Sigmoid colon (tissue), 7 donors: Measurements from ENCODE around the gene GDA. TPM values are rescaled to one million over a fixed set of nuclear protein-coding genes. Genes with fewer than 3 reads are reported as not detected.

ENCODE experiments used
- DNase-seq: peaks from one replicate; pipeline ENCODE4 v3.0.0-alpha.2; 2019
- H3K27ac ChIP-seq, 4 donors: fragments of 200-600 bp; sonication (generic); one replicate each; pipeline ENCODE4 v1.5.1; 2016 to 2019; ENCODE audit warnings: mild to moderate bottlenecking in 1 of 4
- H3K27me3 ChIP-seq, 3 donors: fragments of 200-600 bp; sonication (generic); one replicate each; pipeline ENCODE4 v1.5.1; 2019; ENCODE audit warnings: mild to moderate bottlenecking in 1 of 3
- H3K36me3 ChIP-seq, 4 donors: fragments of 200-600 bp; sonication (generic); one replicate each; pipeline ENCODE4 v1.5.1; 2016 to 2019
- H3K4me1 ChIP-seq, 4 donors: fragments of 200-600 bp; sonication (generic); one replicate each; pipeline ENCODE4 v1.5.1; 2017 to 2019
- H3K4me3 ChIP-seq, 4 donors: fragments of 200-600 bp; sonication (generic); one replicate each; pipeline ENCODE4 v1.5.1; 2017 to 2019; ENCODE audit warnings: mild to moderate bottlenecking in 2 of 4, moderate library complexity in 1 of 4
- H3K9me3 ChIP-seq, 4 donors: fragments of 200-600 bp in 3 of 4; sonication (generic) in 3 of 4; one replicate each; pipeline versions ENCODE4 v1.5.1 to v1.6.1; 2013 to 2019
- EP300 ChIP-seq, 4 donors: sonication (generic); formaldehyde crosslinking; IDR thresholded peaks; one replicate each; pipeline ENCODE4 v1.6.1; 2017; ENCODE audit warnings: antibody characterized with exemption in 4 of 4
- POLR2A ChIP-seq, 2 donors: fragments of 450-650 bp; IDR thresholded peaks; one replicate each; pipeline ENCODE4 v1.6.1; 2016; ENCODE audit warnings: antibody characterized with exemption in 2 of 2, mild to moderate bottlenecking in 2 of 2, moderate library complexity in 2 of 2
- POLR2AphosphoS5 ChIP-seq, 4 donors: sonication (generic); formaldehyde crosslinking; IDR thresholded peaks; one replicate each; pipeline ENCODE4 v1.6.1; 2017; ENCODE audit warnings: antibody characterized with exemption in 4 of 4
- WGBS, 2 donors: extraction: QIAGEN DNeasy Blood & Tissue Kit; methylation state at CpG; one replicate each; pipeline ENCODE4 v1.1.7; 2013; 5-methylcytosine and 5-hydroxymethylcytosine counted together
- intact Hi-C: fragments of 100-400 bp; cut with DNase I; formaldehyde crosslinking; loops from one replicate; pipeline ENCODE4 v1.15.1; 2023
- polyA plus RNA-seq, 3 donors: library from polyadenylated mRNA; stranded (reverse); fragments of 200-250 nt; gene quantifications; one replicate each; pipeline ENCODE4 v1.2.3, GENCODE V29; 2013
- total RNA-seq, 4 donors: library from RNA; depleted of rRNA; stranded (reverse); fragments of >200 nt; gene quantifications; one replicate each; pipeline ENCODE4 v1.1.0, GENCODE V29; 2016
- TF ChIP-seq, protein P1 (sequence below), 4 experiments: fragments of 450-650 bp in 3 of 4; fragments of 200-600 bp in 1 of 4; IDR thresholded peaks; one replicate each; pipeline ENCODE4 v1.5.1; 2016 to 2019; ENCODE audit warnings: antibody characterized with exemption in 4 of 4, mild to moderate bottlenecking in 3 of 4, moderate library complexity in 2 of 4
- donor health status: healthy with polysubstance abuse.
- donor health status: Bipolar disorder and iron deficiency.
- donor health status: healthy.

Gene GDA
- total and polyA plus RNA-seq, 7 donors: under 0.01 to 63.1 (median 16.0) TPM; not detected in 2

DNA sequence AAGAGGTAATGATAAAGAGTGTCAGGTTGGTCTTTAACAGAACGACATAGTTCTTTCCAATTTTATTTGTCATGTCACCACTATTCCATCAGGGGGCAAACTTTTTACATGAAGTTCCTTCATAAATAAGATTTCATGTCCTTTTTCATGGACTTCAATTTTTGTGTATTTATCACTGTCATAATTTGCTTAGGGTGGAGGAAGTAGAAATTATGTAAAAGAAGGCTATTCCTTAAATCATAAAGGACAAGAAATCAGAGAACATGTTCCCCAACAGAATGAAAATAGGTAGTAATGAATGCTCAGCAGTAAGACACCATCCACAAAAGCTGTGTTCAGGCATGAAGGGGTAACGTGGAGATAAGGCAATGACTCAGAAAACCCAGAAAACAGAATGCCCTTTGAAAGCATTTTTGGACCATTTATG lies 143.0 kb downstream of the GDA start:
- 8 to 17% methylated on average over 2 of the region's 2 CpGs for WGBS, 2 donors
- Histone ChIP-seq H3K4me1 (peaks cover 0 to 22% (median 12%) of the 10 kb centered on the region in 4 donors), H3K36me3 (no peaks in the 10 kb centered on the region), H3K4me3 (no peak overlapping the region), H3K27me3 (no peaks in the 10 kb centered on the region), H3K9me3 (no peaks in the 10 kb centered on the region), H3K27ac (peak overlapping the region in 1 of 4 donors; percentile 42)
- no peak for TF ChIP-seq POLR2A (IDR thresholded peaks at IDR 0.05)
- TF ChIP-seq, protein P1, sequence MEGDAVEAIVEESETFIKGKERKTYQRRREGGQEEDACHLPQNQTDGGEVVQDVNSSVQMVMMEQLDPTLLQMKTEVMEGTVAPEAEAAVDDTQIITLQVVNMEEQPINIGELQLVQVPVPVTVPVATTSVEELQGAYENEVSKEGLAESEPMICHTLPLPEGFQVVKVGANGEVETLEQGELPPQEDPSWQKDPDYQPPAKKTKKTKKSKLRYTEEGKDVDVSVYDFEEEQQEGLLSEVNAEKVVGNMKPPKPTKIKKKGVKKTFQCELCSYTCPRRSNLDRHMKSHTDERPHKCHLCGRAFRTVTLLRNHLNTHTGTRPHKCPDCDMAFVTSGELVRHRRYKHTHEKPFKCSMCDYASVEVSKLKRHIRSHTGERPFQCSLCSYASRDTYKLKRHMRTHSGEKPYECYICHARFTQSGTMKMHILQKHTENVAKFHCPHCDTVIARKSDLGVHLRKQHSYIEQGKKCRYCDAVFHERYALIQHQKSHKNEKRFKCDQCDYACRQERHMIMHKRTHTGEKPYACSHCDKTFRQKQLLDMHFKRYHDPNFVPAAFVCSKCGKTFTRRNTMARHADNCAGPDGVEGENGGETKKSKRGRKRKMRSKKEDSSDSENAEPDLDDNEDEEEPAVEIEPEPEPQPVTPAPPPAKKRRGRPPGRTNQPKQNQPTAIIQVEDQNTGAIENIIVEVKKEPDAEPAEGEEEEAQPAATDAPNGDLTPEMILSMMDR (IDR thresholded peaks at IDR 0.05): peak; percentile 38 to 77 (median 56)
- no peak for TF ChIP-seq EP300 (IDR thresholded peaks at IDR 0.05)
- DNase-seq: no peak
- intact Hi-C loops: loop anchor here (1.0 kb wide), 1 partner anchor 300 kb away; no protein-coding TSS in a partner anchor

DNA sequence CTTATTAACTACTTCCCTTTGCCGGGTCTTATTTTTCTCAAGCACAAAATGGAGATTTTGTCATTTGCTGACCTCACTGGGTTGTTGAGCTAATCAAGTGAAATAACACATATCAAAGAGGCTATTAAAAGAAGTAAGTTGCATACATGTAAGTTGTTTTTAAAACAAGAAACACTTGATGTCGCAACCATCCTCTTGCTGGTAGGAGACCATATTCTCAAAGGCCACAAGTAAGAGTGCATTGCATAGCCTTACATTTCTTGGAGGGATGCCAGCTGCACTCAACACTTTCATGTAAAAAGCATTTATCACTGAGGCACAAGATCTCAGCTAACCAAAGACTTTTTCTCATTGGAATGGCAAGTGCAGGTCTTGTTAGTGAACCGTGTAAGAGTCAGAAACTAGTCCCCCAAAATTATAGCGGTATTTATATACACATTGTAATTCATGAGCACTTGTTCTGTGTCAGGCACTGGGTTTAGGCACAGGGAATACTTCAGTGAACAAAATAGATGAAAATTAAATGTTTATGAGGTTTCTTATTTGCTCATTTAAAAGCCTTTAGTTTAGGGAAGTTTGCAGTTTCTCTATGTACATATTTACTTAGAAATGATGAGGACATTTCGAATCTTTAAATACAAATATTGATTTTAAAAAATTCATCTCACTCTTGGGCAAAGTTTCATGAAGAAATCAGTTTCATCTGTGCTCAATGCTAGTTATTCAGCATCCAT lies 143.8 kb downstream of the GDA start:
- WGBS, 2 donors: 22 to 61% methylated on average over 5 of the region's 5 CpGs
- H3K4me1 ChIP-seq: peaks cover 0 to 22% (median 13%) of the 10 kb centered on the region in 4 donors
- H3K4me3 ChIP-seq: no peak overlapping the region
- peak in 1 of 4 donors; percentile 10 for TF ChIP-seq POLR2AphosphoS5 (IDR thresholded peaks at IDR 0.05)
- no peak for TF ChIP-seq POLR2A (IDR thresholded peaks at IDR 0.05)
- peak overlapping the region in 1 of 4 donors; percentile 42 for H3K27ac ChIP-seq
- intact Hi-C loops: loop anchor here (1.0 kb wide), 1 partner anchor 299 kb away; no protein-coding TSS in a partner anchor
- no peaks in the 10 kb centered on the region for H3K27me3 ChIP-seq
- DNase-seq: no peak
- no peaks in the 10 kb centered on the region for H3K9me3 ChIP-seq
- H3K36me3 ChIP-seq: no peaks in the 10 kb centered on the region

DNA sequence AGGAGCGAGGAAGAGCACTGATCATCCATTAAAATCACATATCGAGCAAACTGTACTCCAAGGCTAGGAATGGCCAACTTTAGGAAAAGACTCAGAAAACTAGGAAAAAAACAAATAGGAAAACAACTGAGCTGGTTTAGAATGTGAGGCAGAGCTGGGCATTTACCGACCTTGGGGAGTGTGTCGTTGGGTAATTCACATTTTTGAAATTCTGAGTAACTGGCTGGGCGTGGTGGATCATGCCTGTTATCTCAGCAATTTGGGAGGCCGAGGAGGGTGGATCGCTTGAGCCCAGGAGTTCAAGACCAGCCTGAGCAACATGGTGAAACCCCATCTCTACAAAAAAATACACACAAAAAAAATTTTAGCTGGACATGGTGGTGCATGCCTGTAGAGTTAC lies 145.7 kb downstream of the GDA start:
- Histone ChIP-seq H3K27me3 (no peaks in the 10 kb centered on the region), H3K27ac (peak overlapping the region in 1 of 4 donors; percentile 42), H3K9me3 (no peaks in the 10 kb centered on the region), H3K4me3 (no peak overlapping the region), H3K4me1 (peaks cover 0 to 22% (median 13%) of the 10 kb centered on the region in 4 donors), H3K36me3 (no peaks in the 10 kb centered on the region)
- 16 to 68% methylated on average over 7 of the region's 7 CpGs for WGBS, 2 donors
- intact Hi-C loops: no loop called here
- no peak for TF ChIP-seq EP300 (IDR thresholded peaks at IDR 0.05)
- TF ChIP-seq, protein P1 (IDR thresholded peaks at IDR 0.05): no peak
- TF ChIP-seq POLR2AphosphoS5 (IDR thresholded peaks at IDR 0.05): no peak
- TF ChIP-seq POLR2A (IDR thresholded peaks at IDR 0.05): no peak
- no peak for DNase-seq

DNA sequence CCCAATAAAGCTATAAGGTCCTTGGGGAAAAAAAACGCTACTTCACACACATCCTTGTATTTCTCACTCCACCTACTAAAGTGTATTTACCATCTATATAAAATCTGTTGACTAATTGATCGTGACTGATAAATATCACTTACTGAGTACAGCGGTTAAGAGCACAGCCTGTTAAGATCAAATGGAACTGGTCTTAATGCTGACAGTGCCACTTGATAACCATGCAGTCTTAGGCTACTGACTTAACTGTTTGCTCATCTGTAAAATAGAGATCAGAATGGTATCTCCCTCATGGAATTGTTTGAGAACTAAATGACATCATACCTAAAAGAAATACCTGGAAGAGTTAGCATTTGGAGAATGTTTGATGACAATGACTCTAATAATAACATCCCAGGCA lies 148.3 kb downstream of the GDA start:
- Histone ChIP-seq H3K27me3 (no peaks in the 10 kb centered on the region), H3K4me3 (no peak overlapping the region), H3K4me1 (peaks cover 0 to 16% (median 11%) of the 10 kb centered on the region in 4 donors), H3K9me3 (no peaks in the 10 kb centered on the region), H3K36me3 (no peaks in the 10 kb centered on the region), H3K27ac (no peak overlapping the region)
- no peak for DNase-seq
- no peak for TF ChIP-seq EP300 (IDR thresholded peaks at IDR 0.05)
- TF ChIP-seq POLR2AphosphoS5 (IDR thresholded peaks at IDR 0.05): no peak
- TF ChIP-seq POLR2A (IDR thresholded peaks at IDR 0.05): no peak
- TF ChIP-seq, protein P1 (IDR thresholded peaks at IDR 0.05): no peak
- intact Hi-C loops: no loop called here
- 32 to 69% methylated on average over 3 of the region's 3 CpGs for WGBS, 2 donors

DNA sequence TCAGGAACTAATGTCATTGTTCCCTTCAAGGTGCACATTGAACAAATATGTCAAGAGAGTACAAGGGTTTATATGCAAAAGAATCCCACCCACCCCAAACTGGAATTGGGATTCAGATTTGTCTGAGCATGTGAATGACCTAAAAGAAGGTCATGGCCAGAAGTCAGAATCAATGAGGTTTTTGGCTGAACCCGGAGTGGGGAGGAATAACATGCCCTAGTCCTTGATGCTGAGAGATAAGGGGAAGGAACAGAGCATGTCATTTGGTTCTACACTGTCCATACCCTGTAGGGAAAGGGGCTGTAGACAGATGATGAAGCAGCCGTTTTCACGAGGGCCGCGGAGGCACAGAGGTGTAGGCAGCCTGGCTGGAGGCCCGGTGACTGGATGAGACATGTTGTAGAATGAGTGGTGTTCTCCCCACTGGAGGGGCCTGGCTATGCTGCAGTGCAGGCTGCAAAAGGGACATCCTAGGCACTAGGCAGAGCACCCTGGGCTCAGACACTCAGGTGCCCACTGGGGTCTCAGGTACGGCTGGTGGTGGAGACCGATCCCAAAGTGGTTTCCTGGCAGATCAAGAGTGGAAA lies 149.9 kb downstream of the GDA start:
- no peak overlapping the region for H3K4me3 ChIP-seq
- TF ChIP-seq POLR2A (IDR thresholded peaks at IDR 0.05) (no peak), EP300 (IDR thresholded peaks at IDR 0.05) (no peak), POLR2AphosphoS5 (IDR thresholded peaks at IDR 0.05) (no peak)
- TF ChIP-seq, protein P1 (IDR thresholded peaks at IDR 0.05): no peak
- DNase-seq: no peak
- intact Hi-C loops: no loop called here
- WGBS, 2 donors: 95 to 96% methylated on average over 8 of the region's 8 CpGs
- no peaks in the 10 kb centered on the region for H3K27me3 ChIP-seq
- no peak overlapping the region for H3K27ac ChIP-seq
- no peaks in the 10 kb centered on the region for H3K9me3 ChIP-seq
- H3K36me3 ChIP-seq: no peaks in the 10 kb centered on the region
- peaks cover 0 to 13% (median 6%) of the 10 kb centered on the region in 4 donors for H3K4me1 ChIP-seq
